ENCODE measurements around the gene IPO4. TPM values are rescaled to one million over a fixed set of nuclear protein-coding genes. Genes with fewer than 3 reads are reported as not detected.

Gene IPO4
- total and polyA plus RNA-seq, 2 of the 13 experiments (the other 11 are each of a cell fraction or from before 2014, with no cell fraction given): 39.0 to 179 TPM

DNA sequence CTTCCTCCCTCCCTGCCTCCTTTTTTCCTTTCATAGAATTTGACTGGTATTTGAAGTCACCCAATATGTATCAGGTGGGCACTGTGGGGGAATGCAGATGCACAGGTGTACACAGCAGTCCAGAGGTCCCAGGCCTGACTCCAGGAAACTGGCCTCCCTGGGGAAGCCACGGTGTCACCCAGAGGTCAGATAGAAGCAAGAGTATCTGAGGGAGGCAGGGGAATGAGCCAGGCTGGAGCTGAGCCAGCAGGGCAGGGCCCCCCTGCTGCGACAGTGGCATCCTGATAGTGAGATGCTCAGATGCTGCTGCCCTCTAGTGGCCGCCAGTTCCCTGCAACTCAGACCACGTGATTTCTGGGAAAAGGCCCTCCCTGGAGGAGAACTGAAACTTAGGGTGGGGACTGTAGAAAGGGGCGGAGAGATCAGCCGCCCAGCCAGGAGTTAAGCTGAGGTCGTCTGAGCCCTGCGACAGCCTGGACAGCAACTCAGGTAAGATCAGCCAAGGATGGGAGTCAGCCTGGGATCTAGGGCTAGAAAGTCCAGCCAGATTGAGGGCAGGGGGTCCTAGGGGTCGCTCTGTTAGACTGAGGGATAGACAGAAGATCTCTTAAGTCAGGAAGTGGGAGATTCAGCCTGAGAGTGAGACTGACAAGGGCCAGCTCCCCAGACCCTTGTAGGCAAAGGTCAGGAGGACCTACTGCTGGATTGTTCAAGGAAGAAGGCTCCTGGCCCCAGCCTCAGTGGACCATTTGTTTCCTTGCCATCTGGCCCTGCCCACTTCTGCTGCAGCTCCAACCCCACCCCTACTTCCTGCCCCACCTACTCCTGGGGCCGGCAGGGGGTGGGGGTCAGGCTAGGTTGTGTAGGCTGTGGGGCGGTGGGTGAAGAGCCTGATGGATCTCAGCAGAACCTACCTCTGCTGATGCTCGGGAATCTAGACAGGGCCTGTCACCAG is 27.5 kb downstream of the IPO4 start, which contains the start of gene IRF9 (continued):
- TF ChIP-seq AGO1 (IDR thresholded peaks at IDR 0.05; ENCODE audit: low read depth, low read length, poor library complexity, severe bottlenecking) (peak; percentile 91), ZMYM3 (CRISPR knock-in tag; IDR thresholded peaks at IDR 0.05) (peak; percentile 81), BCL6 (CRISPR knock-in tag; IDR thresholded peaks at IDR 0.05) (peak; percentile 92), ZSCAN22 (CRISPR knock-in tag; IDR thresholded peaks at IDR 0.05) (peak; percentile 91), MIER3 (CRISPR knock-in tag; IDR thresholded peaks at IDR 0.05; ENCODE audit: borderline replicate concordance) (peak; percentile 100), ZNF839 (CRISPR knock-in tag; IDR thresholded peaks at IDR 0.05; ENCODE audit: borderline replicate concordance) (peak; percentile 98; the same call in 1 of the 2 replicates), MLLT10 (CRISPR knock-in tag; IDR thresholded peaks at IDR 0.05) (no peak), ZFP41 (CRISPR knock-in tag; IDR thresholded peaks at IDR 0.05; ENCODE audit: borderline replicate concordance) (peak; percentile 80; the same call in 1 of the 2 replicates), ATRX (CRISPR knock-in tag; IDR thresholded peaks at IDR 0.05; ENCODE audit: borderline replicate concordance) (no peak), ZNF629 (CRISPR knock-in tag; conservative IDR thresholded peaks at IDR 0.05) (peak; percentile 54; the same call in 1 of the 2 replicates), JARID2 (CRISPR knock-in tag; IDR thresholded peaks at IDR 0.05; ENCODE audit: insufficient replicate concordance) (peak; percentile 94), NFATC3 (CRISPR knock-in tag; IDR thresholded peaks at IDR 0.05) (peak; percentile 95; the same call in 1 of the 2 replicates), ZNF773 (CRISPR knock-in tag; IDR thresholded peaks at IDR 0.05; ENCODE audit: borderline replicate concordance) (no peak), KLF12 (CRISPR knock-in tag; IDR thresholded peaks at IDR 0.05; ENCODE audit: borderline replicate concordance) (peak; percentile 95), DMAP1 (CRISPR knock-in tag; IDR thresholded peaks at IDR 0.05) (peak; percentile 100), MAFF (IDR thresholded peaks at IDR 0.05; ENCODE audit: low read depth, low read length) (peak; percentile 55; the same call in 1 of the 2 replicates), ZNF660 (CRISPR knock-in tag; IDR thresholded peaks at IDR 0.05; ENCODE audit: borderline replicate concordance, low read depth) (no peak), STAT5B (CRISPR knock-in tag; IDR thresholded peaks at IDR 0.05) (peak; percentile 94), CCAR2 (optimal IDR thresholded peaks at IDR 0.05; ENCODE audit: low read depth, low read length) (peak; percentile 69)
- TF ChIP-seq, protein P1, sequence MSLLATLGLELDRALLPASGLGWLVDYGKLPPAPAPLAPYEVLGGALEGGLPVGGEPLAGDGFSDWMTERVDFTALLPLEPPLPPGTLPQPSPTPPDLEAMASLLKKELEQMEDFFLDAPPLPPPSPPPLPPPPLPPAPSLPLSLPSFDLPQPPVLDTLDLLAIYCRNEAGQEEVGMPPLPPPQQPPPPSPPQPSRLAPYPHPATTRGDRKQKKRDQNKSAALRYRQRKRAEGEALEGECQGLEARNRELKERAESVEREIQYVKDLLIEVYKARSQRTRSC (CRISPR knock-in tag; IDR thresholded peaks at IDR 0.05; ENCODE audit: low read depth): no peak
- TF ChIP-seq, protein P2, sequence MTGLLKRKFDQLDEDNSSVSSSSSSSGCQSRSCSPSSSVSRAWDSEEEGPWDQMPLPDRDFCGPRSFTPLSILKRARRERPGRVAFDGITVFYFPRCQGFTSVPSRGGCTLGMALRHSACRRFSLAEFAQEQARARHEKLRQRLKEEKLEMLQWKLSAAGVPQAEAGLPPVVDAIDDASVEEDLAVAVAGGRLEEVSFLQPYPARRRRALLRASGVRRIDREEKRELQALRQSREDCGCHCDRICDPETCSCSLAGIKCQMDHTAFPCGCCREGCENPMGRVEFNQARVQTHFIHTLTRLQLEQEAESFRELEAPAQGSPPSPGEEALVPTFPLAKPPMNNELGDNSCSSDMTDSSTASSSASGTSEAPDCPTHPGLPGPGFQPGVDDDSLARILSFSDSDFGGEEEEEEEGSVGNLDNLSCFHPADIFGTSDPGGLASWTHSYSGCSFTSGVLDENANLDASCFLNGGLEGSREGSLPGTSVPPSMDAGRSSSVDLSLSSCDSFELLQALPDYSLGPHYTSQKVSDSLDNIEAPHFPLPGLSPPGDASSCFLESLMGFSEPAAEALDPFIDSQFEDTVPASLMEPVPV (CRISPR knock-in tag; IDR thresholded peaks at IDR 0.05): peak; percentile 88
- TF ChIP-seq, protein P3, sequence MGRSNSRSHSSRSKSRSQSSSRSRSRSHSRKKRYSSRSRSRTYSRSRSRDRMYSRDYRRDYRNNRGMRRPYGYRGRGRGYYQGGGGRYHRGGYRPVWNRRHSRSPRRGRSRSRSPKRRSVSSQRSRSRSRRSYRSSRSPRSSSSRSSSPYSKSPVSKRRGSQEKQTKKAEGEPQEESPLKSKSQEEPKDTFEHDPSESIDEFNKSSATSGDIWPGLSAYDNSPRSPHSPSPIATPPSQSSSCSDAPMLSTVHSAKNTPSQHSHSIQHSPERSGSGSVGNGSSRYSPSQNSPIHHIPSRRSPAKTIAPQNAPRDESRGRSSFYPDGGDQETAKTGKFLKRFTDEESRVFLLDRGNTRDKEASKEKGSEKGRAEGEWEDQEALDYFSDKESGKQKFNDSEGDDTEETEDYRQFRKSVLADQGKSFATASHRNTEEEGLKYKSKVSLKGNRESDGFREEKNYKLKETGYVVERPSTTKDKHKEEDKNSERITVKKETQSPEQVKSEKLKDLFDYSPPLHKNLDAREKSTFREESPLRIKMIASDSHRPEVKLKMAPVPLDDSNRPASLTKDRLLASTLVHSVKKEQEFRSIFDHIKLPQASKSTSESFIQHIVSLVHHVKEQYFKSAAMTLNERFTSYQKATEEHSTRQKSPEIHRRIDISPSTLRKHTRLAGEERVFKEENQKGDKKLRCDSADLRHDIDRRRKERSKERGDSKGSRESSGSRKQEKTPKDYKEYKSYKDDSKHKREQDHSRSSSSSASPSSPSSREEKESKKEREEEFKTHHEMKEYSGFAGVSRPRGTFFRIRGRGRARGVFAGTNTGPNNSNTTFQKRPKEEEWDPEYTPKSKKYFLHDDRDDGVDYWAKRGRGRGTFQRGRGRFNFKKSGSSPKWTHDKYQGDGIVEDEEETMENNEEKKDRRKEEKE (IDR thresholded peaks at IDR 0.05): no peak
- TF ChIP-seq, protein P4, sequence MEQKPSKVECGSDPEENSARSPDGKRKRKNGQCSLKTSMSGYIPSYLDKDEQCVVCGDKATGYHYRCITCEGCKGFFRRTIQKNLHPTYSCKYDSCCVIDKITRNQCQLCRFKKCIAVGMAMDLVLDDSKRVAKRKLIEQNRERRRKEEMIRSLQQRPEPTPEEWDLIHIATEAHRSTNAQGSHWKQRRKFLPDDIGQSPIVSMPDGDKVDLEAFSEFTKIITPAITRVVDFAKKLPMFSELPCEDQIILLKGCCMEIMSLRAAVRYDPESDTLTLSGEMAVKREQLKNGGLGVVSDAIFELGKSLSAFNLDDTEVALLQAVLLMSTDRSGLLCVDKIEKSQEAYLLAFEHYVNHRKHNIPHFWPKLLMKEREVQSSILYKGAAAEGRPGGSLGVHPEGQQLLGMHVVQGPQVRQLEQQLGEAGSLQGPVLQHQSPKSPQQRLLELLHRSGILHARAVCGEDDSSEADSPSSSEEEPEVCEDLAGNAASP (CRISPR knock-in tag; IDR thresholded peaks at IDR 0.05; ENCODE audit: borderline replicate concordance): peak; percentile 99

All from HepG2 (cell line).